Panc1 (cell line): ENCODE measurements around the gene CFD. TPM values are rescaled to one million over a fixed set of nuclear protein-coding genes. Genes with fewer than 3 reads are reported as not detected.
A peak's percentile ranks its signal among the peaks of the same experiment; 100 is the strongest.

Experiments used
- ATAC-seq: fragments of 200-7000 bp; cut with Tn5 transposase; 2 replicates; pipeline ENCODE4 v1.9.1; 2020; ENCODE audit warnings: mild to moderate bottlenecking, moderate library complexity
- Bru-seq: library from RNA; stranded (reverse); fragments of 400-500 nt; gene quantifications from one replicate; lab custom pipeline; 2021; lab: Mats Ljungman, UMichigan
- BruChase-seq, 2 experiments: library from RNA; stranded (reverse); fragments of 400-500 nt; gene quantifications; one replicate each; lab custom pipeline; 2021; lab: Mats Ljungman, UMichigan
- BruUV-seq: library from RNA; stranded (reverse); fragments of 400-500 nt; replicated peaks from 2 replicates; lab custom pipeline; 2021; lab: Mats Ljungman, UMichigan
- CTCF ChIA-PET: fragments of 300-600 bp; sonication (Branson Sonifier 250); formaldehyde crosslinking; loops from one replicate; lab custom pipeline; 2022; ENCODE audit warnings: antibody characterized with exemption; lab: Charles Lee
- POLR2A ChIA-PET: fragments of 300-600 bp; sonication (Branson Sonifier 250); formaldehyde crosslinking; loops from one replicate; lab custom pipeline; 2022; ENCODE audit warnings: antibody characterized with exemption; lab: Charles Lee
- DNase-seq: peaks from one replicate; pipeline ENCODE4 v3.0.0-alpha.2; 2010; ENCODE audit warnings: low read depth, low spot score
- H3K27ac ChIP-seq: 2 replicates; pipeline ENCODE4 v1.5.1; 2011; ENCODE audit warnings: mild to moderate bottlenecking, low read length, inconsistent platforms
- H3K27me3 ChIP-seq: fragments of 200-500 bp; sonication (Bioruptor generic); 2 replicates; pipeline ENCODE4 v1.6.0; 2014; ENCODE audit warnings: low read length, inconsistent platforms; ENCODE audit not compliant: control insufficient read depth, insufficient read depth
- H3K36me3 ChIP-seq: fragments of 200-500 bp; sonication (Bioruptor generic); 2 replicates; pipeline ENCODE4 v1.5.1; 2014; ENCODE audit warnings: inconsistent platforms, mild to moderate bottlenecking, low read length, moderate library complexity; ENCODE audit not compliant: control insufficient read depth, insufficient read depth
- H3K4me1 ChIP-seq: 2 replicates; pipeline ENCODE4 v1.5.1; 2011; ENCODE audit warnings: inconsistent platforms, mild to moderate bottlenecking, low read length, moderate library complexity; ENCODE audit not compliant: control insufficient read depth, insufficient read depth
- H3K4me3 ChIP-seq, 2 experiments: 2 replicates each; pipeline ENCODE4 v1.5.1; 2011 to 2012; ENCODE audit warnings: low read depth in 2 of 2, low read length in 2 of 2, mild to moderate bottlenecking in 2 of 2, inconsistent platforms in 1 of 2, moderate library complexity in 1 of 2
- H3K9me3 ChIP-seq: fragments of 200-500 bp; sonication (Bioruptor generic); 2 replicates; pipeline ENCODE4 v1.5.1; 2014; ENCODE audit warnings: low read depth, mild to moderate bottlenecking, inconsistent platforms, low read length, moderate library complexity; ENCODE audit not compliant: control insufficient read depth, insufficient read depth
- POLR2AphosphoS5 ChIP-seq: IDR thresholded peaks from 2 replicates; pipeline ENCODE4 v1.6.1; 2012; ENCODE audit warnings: mild to moderate bottlenecking, low read depth, low read length, moderate library complexity
- SIN3A ChIP-seq: IDR thresholded peaks from 2 replicates; pipeline ENCODE4 v1.6.1; 2012; ENCODE audit warnings: low read depth, mild to moderate bottlenecking, low read length, moderate library complexity, borderline replicate concordance; ENCODE audit not compliant: insufficient read depth
- TCF7L2 ChIP-seq: IDR thresholded peaks from 2 replicates; pipeline ENCODE4 v1.6.1; 2011; ENCODE audit warnings: mild to moderate bottlenecking, low read depth, low read length, inconsistent platforms
- in situ Hi-C: cut with HindIII; loops from 2 replicates; pipeline ENCODE4 v1.10.0; 2016; ENCODE audit warnings: low sequenced_read_pairs, low pct_unique_long_range_greater_than_20kb
- intact Hi-C: fragments of 100-400 bp; cut with micrococcal nuclease; formaldehyde crosslinking; loops from one replicate; pipeline ENCODE4 v1.10.0; 2022; ENCODE audit not compliant: unreplicated experiment
- long read RNA-seq: library from polyadenylated mRNA; unstranded; transcript quantifications from one replicate; pipeline ENCODE4 v2.0.0, GENCODE V29; 2021; ENCODE audit not compliant: unreplicated experiment
- polyA plus RNA-seq: library from polyadenylated mRNA; unstranded; fragments of >200 nt; gene quantifications from one replicate; pipeline ENCODE4 v1.2.1, GENCODE V29; 2012; ENCODE audit warnings: missing spikeins; ENCODE audit not compliant: insufficient read length
- total RNA-seq: library from RNA; stranded (reverse); gene quantifications from one replicate; pipeline ENCODE4 v1.2.1, GENCODE V29; 2021; ENCODE audit not compliant: unreplicated experiment
- TF ChIP-seq, protein P1 (sequence below), 2 experiments: IDR thresholded peaks; 2 replicates each; pipeline ENCODE4 v1.6.1; 2011 to 2012; ENCODE audit warnings: low read depth in 2 of 2, control low read depth in 1 of 2, low read length in 1 of 2, mild to moderate bottlenecking in 1 of 2, moderate library complexity in 1 of 2; ENCODE audit not compliant: insufficient read depth in 1 of 2
- TF ChIP-seq, protein P2 (sequence below): fragments of 450-650 bp; IDR thresholded peaks from 2 replicates; pipeline ENCODE4 v1.5.1; 2017; ENCODE audit warnings: mild to moderate bottlenecking

The CFD gene
- total RNA-seq (9.9 TPM), Bru-seq, nascent RNA (percentile 46 among the genes with signal in this experiment), BruChase-seq, experiment 1, labeled RNA remaining after a 2-hour chase (percentile 43 among the genes with signal in this experiment), BruChase-seq, experiment 2, labeled RNA remaining after a 6-hour chase (percentile 51 among the genes with signal in this experiment)
- polyA plus RNA-seq = 58.2 TPM
- long read RNA-seq, partial matches to known transcripts = 11 of 12 reads
- long read RNA-seq, other reads (novel, unspliced or antisense) = 0 of 12 reads

DNA sequence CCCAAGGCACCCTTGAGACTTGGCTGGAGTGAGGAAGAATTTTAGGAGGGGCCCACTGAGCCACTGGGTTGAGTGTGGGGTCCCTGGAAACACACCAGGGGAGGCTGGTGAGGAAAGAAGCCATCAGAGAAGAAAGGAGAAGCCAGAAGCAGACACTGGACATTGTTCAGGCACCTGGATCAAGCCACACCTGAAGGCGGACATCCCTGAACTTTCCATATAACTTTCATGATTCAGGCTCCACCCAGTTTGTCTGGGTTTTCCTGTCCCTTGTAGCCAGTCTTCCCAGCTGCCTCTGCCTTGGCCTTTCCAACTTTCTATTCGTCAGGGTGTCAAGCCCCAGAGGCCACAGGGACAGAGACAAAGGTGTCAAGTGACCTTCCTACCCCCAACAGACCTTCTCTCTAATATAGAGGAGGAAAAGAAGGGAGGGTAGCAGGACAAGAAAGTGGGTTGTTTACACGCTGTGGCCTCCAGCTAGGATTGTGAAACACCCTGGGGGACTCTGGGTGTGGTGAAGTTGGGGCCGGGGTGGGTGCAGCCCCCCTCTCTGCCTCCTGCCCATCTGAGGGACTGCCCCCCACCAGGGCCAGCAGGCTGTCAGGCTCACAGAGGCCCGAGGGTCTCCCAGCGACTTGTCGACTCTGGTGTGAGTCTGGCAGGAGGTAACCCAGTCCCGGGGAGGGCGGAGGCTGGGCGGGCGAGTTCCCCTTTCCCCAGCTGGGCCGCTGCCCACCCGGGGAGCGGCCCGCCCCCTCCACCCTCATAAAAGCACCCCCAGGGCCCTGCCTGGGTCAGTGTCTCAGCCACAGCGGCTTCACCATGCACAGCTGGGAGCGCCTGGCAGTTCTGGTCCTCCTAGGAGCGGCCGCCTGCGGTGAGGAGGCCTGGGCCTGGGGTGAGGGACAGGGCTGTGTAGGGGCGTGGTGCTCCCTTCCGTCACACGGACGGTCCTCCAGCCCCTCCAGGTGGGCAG is at the start of gene CFD:
CFD (plus strand) TSS at position 797 of the 976 bp plus-strand sequence; CDS start at position 823, 26 bp downstream.
- POLR2A ChIA-PET = no interaction called here

DNA sequence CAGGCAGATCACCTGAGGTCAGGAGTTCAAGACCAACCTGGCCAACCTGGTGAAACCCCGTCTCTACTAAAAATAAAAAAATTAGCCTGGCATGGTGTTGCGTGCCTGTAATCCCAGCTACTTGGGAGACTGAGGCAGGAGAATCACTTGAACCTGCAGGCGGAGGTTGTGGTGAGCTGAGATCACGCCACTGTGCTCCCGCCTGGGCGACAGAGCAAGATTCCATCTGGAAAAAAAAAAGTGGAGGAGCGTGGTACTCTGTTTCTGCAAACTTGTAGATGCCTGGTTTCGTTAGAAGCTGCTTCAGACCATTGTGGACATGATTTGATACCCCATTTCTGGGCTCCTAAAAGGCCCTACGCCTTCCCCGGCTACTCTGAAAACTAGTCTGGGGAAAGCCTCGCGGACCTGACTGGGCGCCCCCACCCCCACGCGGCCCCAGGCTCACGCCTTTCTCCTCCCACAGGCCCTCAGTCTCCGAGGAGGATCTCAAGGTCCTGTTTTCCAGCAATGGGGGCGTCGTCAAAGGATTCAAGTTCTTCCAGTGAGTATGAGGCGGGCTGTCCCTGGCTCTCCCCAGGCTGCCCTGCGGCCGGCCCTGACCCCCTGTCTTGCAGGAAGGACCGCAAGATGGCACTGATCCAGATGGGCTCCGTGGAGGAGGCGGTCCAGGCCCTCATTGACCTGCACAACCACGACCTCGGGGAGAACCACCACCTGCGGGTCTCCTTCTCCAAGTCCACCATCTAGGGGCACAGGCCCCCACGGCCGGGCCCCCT is 49.2 kb upstream of the CFD start:
- no TSS peak for BruUV-seq
- DNase-seq = no peak
- in situ Hi-C loops = no loop called here
- Histone ChIP-seq H3K27ac (no peak overlapping the region), H3K36me3 (peaks cover 12% of the 10 kb centered on the region), H3K27me3 (no peaks in the 10 kb centered on the region), H3K4me1 (no peaks in the 10 kb centered on the region), H3K4me3 (no peak overlapping the region), H3K9me3 (no peaks in the 10 kb centered on the region)
- no peak for ATAC-seq
- TF ChIP-seq POLR2AphosphoS5 (no peak), TCF7L2 (no peak), SIN3A (no peak)
- TF ChIP-seq, protein P1, sequence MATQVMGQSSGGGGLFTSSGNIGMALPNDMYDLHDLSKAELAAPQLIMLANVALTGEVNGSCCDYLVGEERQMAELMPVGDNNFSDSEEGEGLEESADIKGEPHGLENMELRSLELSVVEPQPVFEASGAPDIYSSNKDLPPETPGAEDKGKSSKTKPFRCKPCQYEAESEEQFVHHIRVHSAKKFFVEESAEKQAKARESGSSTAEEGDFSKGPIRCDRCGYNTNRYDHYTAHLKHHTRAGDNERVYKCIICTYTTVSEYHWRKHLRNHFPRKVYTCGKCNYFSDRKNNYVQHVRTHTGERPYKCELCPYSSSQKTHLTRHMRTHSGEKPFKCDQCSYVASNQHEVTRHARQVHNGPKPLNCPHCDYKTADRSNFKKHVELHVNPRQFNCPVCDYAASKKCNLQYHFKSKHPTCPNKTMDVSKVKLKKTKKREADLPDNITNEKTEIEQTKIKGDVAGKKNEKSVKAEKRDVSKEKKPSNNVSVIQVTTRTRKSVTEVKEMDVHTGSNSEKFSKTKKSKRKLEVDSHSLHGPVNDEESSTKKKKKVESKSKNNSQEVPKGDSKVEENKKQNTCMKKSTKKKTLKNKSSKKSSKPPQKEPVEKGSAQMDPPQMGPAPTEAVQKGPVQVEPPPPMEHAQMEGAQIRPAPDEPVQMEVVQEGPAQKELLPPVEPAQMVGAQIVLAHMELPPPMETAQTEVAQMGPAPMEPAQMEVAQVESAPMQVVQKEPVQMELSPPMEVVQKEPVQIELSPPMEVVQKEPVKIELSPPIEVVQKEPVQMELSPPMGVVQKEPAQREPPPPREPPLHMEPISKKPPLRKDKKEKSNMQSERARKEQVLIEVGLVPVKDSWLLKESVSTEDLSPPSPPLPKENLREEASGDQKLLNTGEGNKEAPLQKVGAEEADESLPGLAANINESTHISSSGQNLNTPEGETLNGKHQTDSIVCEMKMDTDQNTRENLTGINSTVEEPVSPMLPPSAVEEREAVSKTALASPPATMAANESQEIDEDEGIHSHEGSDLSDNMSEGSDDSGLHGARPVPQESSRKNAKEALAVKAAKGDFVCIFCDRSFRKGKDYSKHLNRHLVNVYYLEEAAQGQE (IDR thresholded peaks at IDR 0.05; ENCODE audit: insufficient read depth in 1 of 2, low read depth in 2 of 2, low read length in 1 of 2) = no peak
- TF ChIP-seq, protein P2, sequence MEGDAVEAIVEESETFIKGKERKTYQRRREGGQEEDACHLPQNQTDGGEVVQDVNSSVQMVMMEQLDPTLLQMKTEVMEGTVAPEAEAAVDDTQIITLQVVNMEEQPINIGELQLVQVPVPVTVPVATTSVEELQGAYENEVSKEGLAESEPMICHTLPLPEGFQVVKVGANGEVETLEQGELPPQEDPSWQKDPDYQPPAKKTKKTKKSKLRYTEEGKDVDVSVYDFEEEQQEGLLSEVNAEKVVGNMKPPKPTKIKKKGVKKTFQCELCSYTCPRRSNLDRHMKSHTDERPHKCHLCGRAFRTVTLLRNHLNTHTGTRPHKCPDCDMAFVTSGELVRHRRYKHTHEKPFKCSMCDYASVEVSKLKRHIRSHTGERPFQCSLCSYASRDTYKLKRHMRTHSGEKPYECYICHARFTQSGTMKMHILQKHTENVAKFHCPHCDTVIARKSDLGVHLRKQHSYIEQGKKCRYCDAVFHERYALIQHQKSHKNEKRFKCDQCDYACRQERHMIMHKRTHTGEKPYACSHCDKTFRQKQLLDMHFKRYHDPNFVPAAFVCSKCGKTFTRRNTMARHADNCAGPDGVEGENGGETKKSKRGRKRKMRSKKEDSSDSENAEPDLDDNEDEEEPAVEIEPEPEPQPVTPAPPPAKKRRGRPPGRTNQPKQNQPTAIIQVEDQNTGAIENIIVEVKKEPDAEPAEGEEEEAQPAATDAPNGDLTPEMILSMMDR = no peak
- ChIA-PET CTCF (no interaction called here), POLR2A (interaction anchor here (0.6 to 0.7 kb wide), 2 partner anchors 16 to 30 kb away, joined by 4 read pairs; no protein-coding TSS in a partner anchor)
- intact Hi-C loops = no loop called here

More for the DNA sequence above, at the start of gene CFD:
- H3K36me3 ChIP-seq = no peaks in the 10 kb centered on the region
- peaks cover 7% of the 10 kb centered on the region for H3K4me1 ChIP-seq
- TF ChIP-seq POLR2AphosphoS5 = no peak
- TF ChIP-seq, protein P1 (IDR thresholded peaks at IDR 0.05; ENCODE audit: insufficient read depth in 1 of 2, low read depth in 2 of 2, low read length in 1 of 2) = no peak
- no peaks in the 10 kb centered on the region for H3K27me3 ChIP-seq
- ATAC-seq (no peak), DNase-seq (no peak)
- in situ Hi-C loops (no loop called here), intact Hi-C loops (loop anchor here (5.0 kb wide), 1 partner anchor 138 kb away; no protein-coding TSS in a partner anchor)
- no peaks in the 10 kb centered on the region for H3K9me3 ChIP-seq
- CTCF ChIA-PET = no interaction called here
- no TSS peak for BruUV-seq
- H3K4me3 ChIP-seq = peak within 1 kb of the TSS; percentile 45 to 48
- H3K27ac ChIP-seq = peak within 1 kb of the TSS; percentile 40
